Esophagus mucosa (tissue), 1 donor: ENCODE measurements around the gene CAPS. TPM values are rescaled to one million over a fixed set of nuclear protein-coding genes. Genes with fewer than 3 reads are reported as not detected.
A peak's percentile ranks its signal among the peaks of the same experiment; 100 is the strongest.
"Not testable (repeated sequence)": the region's sequence is repeated elsewhere in the genome, so short reads cannot be mapped to it uniquely, and the experiment has no call there.

Experiments used
- ATAC-seq: fragments of 200-7000 bp; cut with Tn5 transposase; one replicate; pipeline ENCODE4 v1.9.1; 2020
- total RNA-seq: library from RNA; stranded (reverse); gene quantifications from one replicate; pipeline ENCODE4 v1.2.4, GENCODE V29; 2023
- donor health status: DM: yes; HTN: yes; CAD: no.

Gene CAPS
- total RNA-seq: 2.7 TPM

GRCh38 chr19:5913739-5914357 is at the start of gene CAPS:
Gene CAPS (plus strand): TSS chr19:5914254. CDS start chr19:5914407, 153 bp downstream.
- ATAC-seq: peak; percentile 73

DNA sequence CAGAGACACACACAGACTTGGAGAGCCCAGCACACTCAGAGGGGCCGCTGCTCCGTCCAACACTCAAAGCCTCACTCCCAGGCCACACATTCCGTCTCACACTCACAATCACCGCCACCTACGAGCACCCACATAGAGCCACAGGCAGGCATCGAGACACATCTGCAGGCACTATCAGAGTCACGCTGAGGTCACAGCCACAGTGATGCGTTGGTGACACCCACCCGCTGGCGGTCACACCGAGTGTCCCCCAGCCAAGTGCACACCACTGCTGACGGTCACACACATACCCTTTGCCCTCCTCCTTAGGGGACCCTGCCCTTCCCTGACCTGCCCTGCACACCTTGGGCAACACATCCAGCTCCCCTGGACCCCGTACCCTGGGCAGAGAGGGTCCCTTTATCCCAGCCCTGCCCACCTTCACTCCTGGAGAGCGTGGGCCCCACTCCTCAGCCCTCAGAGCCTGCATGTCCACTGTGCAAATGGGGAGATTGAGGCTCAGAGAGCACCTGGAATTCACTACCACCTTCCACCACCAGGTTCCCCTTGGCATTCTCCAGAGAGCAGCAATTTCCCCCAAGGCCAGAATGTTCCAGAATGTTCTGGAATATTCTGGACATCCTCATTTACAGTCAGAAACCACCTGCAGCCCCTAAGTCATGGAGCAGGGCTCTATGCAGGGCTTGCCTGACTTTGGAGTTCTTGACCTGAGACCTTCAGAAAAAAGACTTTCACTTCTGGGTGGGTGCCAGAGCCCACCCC is 49.1 kb upstream of the CAPS start:
- no peak for ATAC-seq

DNA sequence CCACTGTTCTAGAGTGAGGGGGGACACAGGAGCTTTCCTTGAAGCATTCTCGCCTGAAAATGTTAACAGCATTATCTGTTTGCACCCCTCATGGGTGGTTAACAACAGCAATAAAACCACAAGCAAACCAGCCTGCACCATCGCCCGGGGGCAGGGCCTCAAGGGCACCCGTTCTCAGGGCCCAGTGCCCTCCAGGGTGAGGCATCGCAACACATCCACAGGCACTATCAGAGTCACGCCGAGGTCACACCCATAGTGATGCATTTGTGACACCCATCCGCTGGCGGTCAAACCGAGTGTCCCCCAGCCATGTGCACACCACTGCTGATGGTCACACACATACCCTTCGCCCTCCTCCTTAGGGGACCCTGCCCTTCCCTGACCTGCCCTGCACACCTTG is 48.3 kb upstream of the CAPS start:
- no peak for ATAC-seq

DNA sequence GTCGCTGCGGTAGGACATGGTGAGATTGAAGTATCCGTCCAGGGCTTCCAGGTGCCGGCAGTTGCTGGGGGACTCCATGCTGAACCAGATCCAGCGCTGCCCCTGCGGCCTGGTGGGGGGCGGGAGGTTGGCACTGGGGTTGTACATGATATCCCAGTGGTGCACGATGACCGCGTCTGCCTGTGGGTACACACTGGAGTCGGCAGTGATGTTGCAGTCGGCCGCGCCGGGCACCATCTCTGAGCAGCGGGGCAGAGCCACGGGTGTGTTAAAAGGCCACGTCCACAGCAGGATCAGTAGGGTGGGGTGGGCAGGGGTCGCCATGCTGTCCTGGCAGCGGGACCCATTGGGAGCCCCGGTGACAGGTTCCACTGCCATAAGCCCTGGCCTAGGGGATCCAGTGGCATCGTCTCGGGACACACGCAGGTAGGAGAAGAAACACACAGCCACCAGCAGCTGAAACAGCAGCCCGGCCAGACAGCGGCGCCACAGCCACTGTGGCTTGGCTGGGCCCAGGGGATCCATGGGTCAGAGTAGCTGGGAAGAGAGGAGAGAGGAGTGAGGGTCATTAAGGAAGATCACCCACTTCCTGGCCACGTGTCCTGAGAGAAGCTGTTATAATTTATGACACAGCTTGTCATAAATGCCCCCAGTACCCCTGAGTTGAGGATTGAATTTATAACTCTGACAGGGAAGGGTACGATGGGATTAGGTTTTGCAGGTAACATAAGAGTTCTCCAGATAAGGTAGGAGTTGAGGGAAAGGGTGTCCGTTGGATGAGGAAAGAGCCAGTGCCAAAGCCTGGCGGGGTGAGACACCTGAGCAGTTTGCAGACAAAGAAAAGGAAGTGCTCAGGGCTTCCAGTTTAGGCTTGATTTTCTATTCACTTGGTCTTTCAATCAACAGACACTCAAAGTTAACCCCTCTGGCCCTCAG is 46.6 kb upstream of the CAPS start:
- ATAC-seq: no peak

GRCh38 chr19:5870986-5871394 is 43.1 kb upstream of the CAPS start:
- no peak for ATAC-seq

- ATAC-seq: peak; percentile 41
Observed at GRCh38 chr19:5873617-5874199, 40.3 kb upstream of the CAPS start.

- peak; percentile 62 for ATAC-seq
Observed at GRCh38 chr19:5874496-5874895, 39.6 kb upstream of the CAPS start.

- no peak for ATAC-seq
Observed at GRCh38 chr19:5877427-5877826, 36.6 kb upstream of the CAPS start.

DNA sequence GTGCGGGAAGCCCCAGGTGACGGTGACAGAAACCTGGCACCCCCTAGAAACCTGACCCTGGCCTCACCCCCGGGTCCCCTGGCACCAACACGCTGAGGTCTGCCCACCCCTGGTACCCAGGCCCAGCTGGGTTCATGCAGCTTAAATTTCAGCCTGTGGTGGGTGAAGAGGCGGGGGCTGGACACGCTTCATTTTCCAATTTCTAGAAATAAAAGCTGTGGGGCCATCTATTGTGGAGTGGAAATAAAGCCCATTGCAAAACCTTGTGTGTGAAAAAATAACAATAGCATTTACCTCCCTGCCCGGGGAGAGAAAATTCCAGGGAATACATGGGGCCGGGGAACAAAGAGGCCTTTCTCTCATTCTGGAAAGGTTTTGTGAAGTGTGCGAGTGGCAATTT is 36.2 kb upstream of the CAPS start:
- ATAC-seq: no peak

- ATAC-seq: no peak
Observed at GRCh38 chr19:5880196-5880595, 33.9 kb upstream of the CAPS start.

DNA sequence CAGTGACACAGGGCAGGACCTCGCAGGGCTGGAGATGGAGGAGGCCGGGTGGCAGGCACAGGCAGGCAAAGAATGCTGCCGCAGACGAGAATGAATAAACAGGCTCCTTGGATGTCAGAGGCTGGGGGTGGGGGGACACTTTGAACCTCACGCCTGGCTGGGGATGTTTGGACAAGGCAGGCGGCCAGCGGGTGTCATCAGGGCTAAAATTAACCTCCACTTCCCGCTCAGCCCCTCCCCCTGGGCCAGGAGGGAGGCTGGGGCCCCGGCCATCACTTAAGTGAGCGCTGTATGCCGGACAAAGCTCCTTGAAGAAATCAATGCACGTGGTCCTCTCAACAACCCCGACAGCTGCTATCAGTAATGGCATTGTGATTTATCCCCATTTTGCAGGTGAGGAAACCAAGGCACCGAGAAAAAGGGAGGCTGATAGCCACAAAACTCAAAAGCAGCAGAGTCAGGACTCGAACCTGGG is 33.4 kb upstream of the CAPS start:
- no peak for ATAC-seq

- ATAC-seq: no peak
Observed at GRCh38 chr19:5881543-5882299, 32.3 kb upstream of the CAPS start.

- peak; percentile 78 for ATAC-seq
Observed at GRCh38 chr19:5882421-5882968, 31.6 kb upstream of the CAPS start.

GRCh38 chr19:5883157-5883873 is 30.7 kb upstream of the CAPS start:
- not testable (repeated sequence) for ATAC-seq

- not testable (repeated sequence) for ATAC-seq
Observed at GRCh38 chr19:5884065-5884811, 29.8 kb upstream of the CAPS start.

DNA sequence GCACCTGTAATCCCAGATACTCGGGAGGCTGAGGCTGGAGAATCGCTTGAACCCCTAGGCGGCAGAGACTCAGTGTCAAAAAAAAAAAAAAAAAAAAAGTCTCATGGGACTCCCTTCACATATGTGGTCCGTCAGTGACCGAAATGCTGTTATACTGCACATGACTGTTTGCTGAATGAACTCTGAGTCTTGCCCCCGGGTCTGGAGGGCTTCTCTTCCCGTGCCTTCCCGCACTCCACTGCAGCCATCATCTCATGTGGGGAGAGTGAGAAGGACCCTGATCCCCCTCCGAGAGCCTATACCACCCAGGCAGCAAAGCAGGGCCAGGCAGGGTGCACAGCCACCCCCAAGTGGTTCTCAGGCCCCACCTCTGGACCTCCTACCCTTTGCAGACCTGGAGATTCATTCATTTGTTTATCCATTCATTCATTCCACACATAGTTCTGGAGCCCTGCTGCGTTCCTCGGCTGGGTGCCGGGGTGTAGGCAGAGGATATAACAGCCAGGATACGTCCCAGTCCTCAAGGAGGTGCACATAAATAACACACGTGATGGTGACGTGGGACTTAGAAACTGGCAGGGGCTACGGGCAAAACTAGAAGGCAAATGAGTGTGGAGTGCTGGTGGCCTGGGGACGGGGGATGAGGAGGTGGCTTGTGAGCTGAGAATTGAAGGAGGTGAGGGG is 24.6 kb upstream of the CAPS start:
- ATAC-seq: no peak

DNA sequence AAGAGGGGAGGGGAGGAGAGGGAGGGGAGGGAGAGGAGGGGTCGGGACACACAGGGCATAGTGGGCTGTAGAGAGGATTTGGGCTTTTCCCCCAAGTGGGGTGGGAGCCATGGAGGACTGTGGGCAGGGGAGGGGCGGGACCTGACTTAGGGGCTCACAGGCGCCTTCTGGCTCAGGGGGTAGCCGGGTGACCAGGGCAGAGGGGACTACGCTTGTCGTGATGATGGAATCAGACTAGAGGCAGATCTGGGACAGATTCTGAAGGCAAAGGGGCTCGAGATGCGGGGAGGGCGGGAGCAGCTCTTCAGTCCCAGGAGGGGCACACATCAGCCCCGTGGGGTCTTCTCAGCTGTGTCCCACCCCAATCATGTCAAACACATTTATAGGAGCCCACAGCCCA is 24.0 kb upstream of the CAPS start:
- peak; percentile 1 for ATAC-seq

GRCh38 chr19:5891572-5891937 is 22.5 kb upstream of the CAPS start:
- peak; percentile 1 for ATAC-seq

DNA sequence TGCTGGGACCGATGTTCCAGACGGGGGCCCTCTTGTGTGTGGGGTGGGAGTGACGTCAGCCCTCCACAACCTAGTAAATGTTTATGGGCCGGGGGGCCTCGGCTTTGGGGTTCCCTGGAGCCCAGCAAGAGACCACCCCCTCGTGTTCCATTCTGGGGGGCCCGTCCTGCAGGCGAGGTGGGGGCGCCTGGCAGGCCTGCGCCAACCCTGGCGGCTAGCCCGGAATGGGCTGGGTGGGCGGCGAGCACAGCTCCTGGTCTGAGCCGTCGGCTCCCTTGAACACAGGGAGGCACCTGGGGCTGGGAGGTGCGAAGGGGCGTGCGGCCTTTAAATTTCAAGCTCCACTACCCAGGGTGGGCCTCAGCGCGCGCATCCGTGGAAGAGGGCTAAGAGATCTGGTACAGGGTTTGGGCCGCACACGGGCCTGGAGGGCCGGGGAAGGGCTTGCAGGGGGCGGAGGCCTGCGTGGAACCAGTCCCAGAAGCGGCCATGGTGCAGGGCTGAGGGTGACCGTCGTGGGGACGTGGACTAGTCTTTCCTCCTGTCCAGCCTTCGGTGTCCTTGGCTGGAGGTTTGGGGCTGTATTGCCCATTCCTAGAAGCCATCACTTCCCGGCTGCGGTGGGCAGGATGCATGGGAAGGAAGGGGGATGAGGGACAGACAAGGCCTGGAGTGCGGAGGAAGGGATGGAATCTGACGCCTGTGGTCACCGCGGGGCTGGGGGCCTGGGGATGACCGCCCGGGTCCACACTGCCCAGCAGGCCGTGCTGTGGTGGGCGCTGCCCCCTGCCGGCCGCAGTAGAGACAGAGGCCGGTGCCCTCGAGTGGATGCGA is 21.9 kb upstream of the CAPS start:
- ATAC-seq: peak; percentile 45
